ENCODE measurements around the gene FAM9C.

Gene FAM9C

GRCh38 chrX:13014111-13015096 lies 30.0 kb downstream of the FAM9C start:
- DNase-seq (ENCODE audit: low spot score), result no peak
- POLR2A ChIA-PET (ENCODE audit: low non-redundant PET), result no interaction called here
- no peak for TF ChIP-seq CTCF (conservative IDR thresholded peaks at IDR 0.05; ENCODE audit: low read depth)
- CTCF ChIA-PET, result no interaction called here
- no peak overlapping the region for H3K27ac ChIP-seq

- no peak for DNase-seq (ENCODE audit: low spot score)
- TF ChIP-seq CTCF (conservative IDR thresholded peaks at IDR 0.05; ENCODE audit: low read depth), result no peak
- ChIA-PET CTCF (no interaction called here), POLR2A (ENCODE audit: low non-redundant PET) (no interaction called here)
- H3K27ac ChIP-seq, result no peak overlapping the region
These were observed 30.9 kb downstream of the FAM9C start for GRCh38 chrX:13013363-13014110.

DNA sequence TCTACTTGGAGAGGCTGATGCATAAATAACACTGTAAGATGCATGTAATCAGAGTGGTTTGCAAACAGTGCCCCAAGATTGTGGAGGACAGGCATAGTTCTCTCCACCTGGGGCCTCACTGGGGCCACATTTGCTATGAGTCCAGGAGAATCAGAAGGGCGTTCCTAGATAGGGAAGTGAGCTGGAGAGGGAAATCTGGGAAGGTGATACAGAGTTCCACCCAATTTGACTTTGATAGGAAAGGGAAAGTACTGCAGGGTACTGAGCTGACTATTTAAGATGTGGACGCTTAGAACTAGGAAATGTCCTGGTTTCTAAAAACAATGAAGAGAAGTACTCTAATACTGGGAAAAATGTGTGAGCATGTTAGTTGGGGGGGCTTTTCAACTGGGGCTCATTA lies 33.9 kb downstream of the FAM9C start:
- no peak for DNase-seq (ENCODE audit: low spot score)
- H3K27ac ChIP-seq, result no peak overlapping the region
- TF ChIP-seq CTCF (conservative IDR thresholded peaks at IDR 0.05; ENCODE audit: low read depth), result no peak
- ChIA-PET POLR2A (ENCODE audit: low non-redundant PET) (no interaction called here), CTCF (interaction anchor here (0.6 kb wide), 1 partner anchor 12 kb away, joined by 4 read pairs; no protein-coding TSS in a partner anchor)

DNA sequence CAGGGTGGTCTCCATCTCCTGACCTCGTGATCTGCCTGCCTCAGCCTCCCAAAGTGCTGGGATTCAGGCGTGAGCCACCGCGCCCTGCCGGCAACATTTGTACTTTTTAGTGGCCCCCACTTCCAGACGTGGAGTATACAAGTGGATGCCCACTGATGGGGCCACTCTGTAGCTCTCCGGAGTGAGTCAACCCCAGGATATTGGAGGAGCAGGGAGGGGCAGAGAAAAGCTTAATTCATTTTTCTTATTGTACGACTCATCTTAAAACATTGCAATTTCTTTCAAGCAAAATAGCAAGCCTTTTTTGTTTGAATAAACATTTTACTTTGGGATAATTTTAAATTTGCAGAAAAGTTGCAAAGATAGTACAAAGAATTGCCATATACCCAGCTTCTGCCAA lies 34.6 kb downstream of the FAM9C start:
- H3K27ac ChIP-seq, result peak overlapping the region; percentile 46
- DNase-seq (ENCODE audit: low spot score), result no peak
- ChIA-PET CTCF (interaction anchor here (0.6 kb wide), 1 partner anchor 11 kb away, joined by 4 read pairs; no protein-coding TSS in a partner anchor), POLR2A (ENCODE audit: low non-redundant PET) (no interaction called here)
- no peak for TF ChIP-seq CTCF (conservative IDR thresholded peaks at IDR 0.05; ENCODE audit: low read depth)

- no peak for DNase-seq (ENCODE audit: low spot score)
- no peak for TF ChIP-seq CTCF (conservative IDR thresholded peaks at IDR 0.05; ENCODE audit: low read depth)
- CTCF ChIA-PET, result no interaction called here
- POLR2A ChIA-PET (ENCODE audit: low non-redundant PET), result no interaction called here
- H3K27ac ChIP-seq, result peak overlapping the region; percentile 46
These were observed 35.1 kb downstream of the FAM9C start for GRCh38 chrX:13009273-13009672.

DNA sequence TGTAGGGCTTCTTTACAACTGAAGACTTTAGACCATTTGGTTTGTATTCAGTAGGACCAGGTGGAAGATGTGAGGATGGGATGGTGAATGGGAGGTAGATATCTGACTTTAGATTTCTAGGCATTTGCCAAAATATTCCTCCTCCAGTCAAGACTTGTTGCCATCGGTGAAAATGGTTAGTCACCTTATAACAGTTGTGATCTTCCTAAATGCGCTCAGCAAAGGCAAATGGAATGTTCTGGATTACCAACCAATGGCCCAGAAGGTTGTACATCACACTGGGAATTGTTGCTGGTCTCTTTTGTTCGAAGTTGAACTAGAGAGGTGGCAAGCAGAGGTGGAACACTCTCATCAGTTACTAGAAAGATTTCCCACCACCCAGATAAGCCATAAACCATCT lies 35.6 kb downstream of the FAM9C start:
- H3K27ac ChIP-seq, result peak overlapping the region; percentile 46; the same call in 1 of the 2 replicates
- TF ChIP-seq CTCF (conservative IDR thresholded peaks at IDR 0.05; ENCODE audit: low read depth), result no peak
- CTCF ChIA-PET, result no interaction called here
- POLR2A ChIA-PET (ENCODE audit: low non-redundant PET), result no interaction called here
- DNase-seq (ENCODE audit: low spot score), result no peak
